ENCODE data around the gene SNRPB.

The SNRPB gene

DNA sequence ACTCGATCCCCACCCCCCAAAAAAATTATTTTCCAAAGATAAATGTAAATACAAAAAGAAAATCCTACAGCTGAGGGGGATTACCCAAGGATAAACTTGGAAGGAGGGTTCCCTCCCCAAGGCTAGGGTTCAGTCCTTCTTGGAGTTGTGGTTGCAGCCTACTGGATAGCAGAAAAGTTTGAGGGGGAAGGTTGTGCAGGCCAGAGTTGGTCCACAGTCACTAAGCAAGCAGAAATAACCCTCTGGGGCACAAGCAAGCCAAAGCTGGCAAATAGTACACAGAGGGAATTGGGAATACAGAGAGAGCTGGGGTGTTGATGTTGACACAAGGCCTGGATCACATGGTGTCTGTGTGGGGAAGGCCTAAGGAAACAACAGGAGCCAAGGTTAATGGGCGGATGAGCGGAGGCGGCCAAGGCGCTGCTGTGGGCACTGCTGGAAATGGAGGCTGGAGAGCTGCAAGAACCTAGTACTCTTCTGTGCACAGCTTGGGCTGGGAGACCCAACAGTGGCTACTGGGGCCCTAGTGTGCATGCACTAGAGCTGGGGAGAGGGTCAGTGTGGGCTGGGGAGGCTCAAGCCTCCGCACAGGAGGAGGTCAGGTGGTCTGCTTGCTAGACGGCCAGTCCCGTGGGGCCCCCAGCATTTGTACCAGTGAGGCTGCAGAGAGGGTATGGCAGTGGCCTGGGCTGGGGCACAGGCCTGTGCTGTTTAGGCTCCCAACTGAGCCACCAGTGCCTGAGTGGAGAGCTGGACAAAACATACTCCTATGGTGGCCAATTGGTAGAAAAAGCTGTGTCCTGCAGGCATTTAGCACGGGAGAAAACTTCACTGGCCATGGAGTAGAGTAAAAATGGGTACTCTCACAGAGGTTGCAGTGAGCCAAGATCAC, 5.5 kb upstream of the SNRPB start:
- no peak for DNase-seq (ENCODE audit: low read depth)

DNA sequence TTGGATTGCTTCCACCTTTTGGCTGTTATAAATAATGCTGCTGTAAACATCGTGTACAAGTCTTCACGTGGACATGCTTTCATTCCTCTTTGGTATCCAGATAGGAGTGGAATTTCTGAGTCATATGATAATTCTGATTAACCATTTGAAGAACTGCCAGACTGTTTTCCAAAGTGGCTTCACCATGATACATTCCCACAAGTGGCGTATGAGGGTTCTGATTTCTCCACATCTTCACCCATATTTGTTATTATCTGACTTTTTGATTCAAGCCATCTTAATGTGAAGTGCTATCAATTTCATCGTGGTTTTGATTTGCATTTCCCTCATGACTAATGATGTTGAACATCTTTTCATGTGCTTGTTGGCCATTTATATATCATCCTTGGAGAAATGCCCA, 2.9 kb upstream of the SNRPB start:
- DNase-seq (ENCODE audit: low read depth), result peak; percentile 98

DNA sequence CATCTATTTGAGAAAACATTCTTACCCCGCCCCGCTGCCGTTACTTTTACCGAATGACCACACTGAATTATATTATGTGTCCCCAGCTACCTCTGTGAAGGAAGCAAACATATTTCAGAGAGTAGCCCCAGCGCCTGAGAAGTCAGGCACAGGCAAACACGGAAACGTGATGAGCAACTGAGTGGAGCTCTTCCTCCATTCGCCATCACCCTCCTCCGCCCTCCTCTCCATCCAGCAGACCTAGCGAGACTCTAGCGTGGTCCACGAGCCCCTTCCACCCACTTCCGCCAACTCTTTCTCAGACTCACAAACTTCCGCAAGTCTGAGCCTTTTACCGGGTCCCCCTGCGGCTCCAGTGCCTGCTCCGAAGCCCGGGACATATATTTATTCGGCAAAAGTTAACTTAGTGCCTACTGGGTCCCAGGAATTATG, 582 bp downstream of the SNRPB start:
- peak; percentile 59 for DNase-seq (ENCODE audit: low read depth)

DNA sequence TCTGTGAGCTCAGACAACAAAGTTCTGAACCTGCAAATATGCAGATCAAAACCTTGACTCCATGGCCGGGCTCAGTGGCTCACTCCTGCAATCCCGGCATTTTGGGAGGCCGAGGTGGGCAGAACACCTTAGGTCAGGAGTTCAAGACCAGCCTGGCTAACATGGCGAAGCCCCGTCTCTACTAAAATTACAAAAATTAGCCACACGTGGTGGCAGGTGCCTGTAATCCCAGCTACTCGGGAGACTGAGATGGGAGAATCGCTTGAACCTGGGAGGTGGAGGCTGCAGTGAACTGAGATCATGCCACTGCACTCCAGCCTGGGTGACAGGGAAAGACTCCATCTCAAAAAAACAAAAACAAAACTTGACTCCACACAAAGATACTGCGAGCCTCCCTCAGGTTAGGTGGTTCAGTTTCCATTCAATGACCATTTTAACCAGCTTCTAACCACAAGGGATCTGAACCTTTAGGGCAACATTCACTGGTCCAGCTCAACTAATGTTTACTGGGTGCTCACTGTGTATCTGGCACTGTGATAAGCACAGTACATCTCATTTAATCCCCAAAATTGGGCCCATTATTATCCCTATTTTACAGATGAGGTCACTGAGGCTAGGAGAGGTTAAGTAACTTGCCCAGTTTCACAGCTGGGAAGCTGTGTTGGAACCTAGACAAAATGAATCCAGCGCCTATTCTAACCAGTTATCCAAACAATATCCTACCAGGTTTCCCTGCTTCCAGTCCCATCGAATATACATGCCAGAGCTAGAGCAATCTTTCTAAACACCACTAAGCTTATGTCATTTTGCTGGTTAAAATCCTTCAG, 1.8 kb downstream of the SNRPB start:
- peak; percentile 27 for DNase-seq (ENCODE audit: low read depth)

DNA sequence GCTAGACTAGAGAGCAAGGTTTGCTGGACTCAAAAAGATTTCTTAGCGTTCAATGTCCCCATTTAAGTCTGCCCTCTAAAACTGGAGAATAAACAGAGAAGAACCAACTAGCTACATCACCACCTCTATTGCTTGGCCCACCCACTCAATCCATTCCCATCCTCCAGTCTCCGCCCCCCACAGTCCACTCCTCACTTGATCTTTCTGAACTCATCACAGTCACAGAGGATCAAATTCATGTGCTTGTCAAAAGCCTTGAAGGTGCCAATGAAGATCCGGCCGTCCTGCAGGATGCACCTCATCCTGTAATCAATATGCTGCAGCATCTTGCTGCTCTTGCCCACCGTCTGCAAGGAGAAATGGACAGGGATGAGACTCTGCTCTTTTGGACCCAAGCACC, 3.2 kb downstream of the SNRPB start:
- no peak for DNase-seq (ENCODE audit: low read depth)

DNA sequence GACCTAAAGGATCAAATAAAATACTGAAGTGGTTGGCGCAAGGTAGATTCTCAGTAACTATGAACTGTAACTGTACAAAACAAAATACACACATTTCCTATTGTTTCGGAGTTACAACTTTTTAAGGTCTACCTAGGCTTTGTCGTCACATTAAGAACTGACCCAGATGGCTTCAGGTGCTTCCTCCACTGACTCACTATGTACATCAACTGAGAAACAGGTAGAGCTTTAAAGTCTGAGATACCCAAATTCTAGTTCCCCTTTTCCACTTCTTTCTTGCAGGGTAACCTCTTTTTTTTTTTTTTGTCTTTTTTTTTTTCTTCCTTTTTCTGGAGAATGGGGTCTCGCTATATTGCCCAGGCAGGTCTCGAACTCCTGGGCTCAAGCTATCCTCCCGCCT, 5.5 kb downstream of the SNRPB start:
- no peak for DNase-seq (ENCODE audit: low read depth)

DNA sequence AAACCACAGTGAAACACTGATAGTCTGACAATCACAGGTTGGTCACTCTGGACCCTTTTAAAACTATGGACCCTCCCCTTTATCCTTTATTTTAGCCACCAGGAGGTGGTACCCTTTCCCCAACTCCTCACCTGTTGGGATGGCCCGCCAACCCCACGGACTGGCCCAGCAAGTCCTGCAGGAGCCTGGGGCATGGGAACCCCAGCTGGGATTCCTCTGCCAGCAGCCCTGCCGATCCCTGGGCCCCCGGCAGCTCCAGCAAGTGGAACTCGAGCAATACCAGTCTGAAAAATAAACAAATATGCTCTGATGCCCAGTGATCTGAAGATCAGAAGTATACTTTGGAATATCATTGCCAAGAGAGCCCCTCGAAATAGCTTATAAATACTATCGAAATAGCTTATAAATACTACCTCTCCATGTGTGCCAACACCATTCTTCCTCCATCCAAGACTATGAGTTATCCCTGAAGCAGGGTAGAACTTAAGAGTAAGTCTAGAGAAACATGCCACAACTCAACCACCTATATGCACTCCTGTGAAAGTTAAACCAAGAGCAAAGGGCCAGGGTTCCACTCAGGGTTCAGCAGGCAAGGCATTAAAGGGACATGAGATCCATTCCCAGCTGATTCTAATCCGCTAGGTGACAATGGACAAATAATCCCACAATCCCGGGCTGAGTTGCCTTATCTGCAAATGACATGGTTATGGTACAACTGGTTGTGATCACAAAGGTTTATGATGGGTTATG, 6.8 kb downstream of the SNRPB start:
- no peak for DNase-seq (ENCODE audit: low read depth)

DNA sequence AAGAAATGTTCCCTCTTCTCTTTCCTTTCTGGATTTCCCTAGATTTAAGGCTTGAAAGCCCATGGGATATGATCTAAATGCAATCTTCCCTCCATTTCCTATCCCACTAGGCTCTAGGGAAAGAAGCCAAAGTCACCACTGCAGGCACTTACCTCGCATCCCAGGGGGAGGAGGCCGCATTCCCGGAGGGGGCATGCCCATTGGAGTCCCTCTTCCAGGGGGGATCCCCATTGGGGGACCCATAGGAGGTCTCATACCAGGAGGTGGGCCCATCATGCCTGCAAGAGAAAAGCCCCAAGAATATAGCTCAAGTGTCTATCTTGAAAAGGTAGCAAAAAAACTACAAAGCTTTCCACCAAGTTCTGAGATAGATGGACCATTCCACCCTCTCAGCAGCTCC, 8.1 kb downstream of the SNRPB start:
- DNase-seq (ENCODE audit: low read depth), result no peak

DNA sequence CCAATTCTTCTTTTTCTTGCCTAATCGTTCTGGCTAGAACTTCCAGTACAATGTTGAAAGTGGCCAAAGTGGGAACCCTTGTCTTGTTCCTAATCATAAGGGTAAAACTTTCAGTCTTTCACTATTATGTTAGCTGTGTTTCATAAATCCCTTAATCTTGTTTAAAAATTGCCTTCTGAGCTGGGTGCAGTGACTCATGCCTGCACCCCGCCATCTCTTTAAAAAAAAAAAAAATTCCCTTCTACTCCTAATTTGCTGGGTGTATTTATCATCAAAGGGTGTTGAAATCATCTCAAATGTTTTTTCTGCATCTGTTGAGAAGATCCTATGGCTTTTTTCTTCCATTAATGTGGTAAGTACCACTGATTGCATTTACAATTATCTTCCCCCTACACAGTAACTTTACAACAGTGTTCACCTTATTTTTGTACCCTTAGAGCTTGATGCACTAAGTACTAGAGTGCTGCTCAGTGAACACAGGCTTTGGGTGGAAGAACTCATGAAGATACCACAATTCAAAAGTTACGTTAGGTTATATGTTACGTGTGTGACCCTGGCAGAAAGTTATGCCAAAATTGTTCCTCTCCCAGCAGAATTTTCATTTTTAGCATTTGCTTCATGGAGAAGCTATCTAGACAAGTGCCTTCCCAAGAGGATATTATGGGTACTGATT, 9.7 kb downstream of the SNRPB start:
- peak; percentile 47 for DNase-seq (ENCODE audit: low read depth)

DNA sequence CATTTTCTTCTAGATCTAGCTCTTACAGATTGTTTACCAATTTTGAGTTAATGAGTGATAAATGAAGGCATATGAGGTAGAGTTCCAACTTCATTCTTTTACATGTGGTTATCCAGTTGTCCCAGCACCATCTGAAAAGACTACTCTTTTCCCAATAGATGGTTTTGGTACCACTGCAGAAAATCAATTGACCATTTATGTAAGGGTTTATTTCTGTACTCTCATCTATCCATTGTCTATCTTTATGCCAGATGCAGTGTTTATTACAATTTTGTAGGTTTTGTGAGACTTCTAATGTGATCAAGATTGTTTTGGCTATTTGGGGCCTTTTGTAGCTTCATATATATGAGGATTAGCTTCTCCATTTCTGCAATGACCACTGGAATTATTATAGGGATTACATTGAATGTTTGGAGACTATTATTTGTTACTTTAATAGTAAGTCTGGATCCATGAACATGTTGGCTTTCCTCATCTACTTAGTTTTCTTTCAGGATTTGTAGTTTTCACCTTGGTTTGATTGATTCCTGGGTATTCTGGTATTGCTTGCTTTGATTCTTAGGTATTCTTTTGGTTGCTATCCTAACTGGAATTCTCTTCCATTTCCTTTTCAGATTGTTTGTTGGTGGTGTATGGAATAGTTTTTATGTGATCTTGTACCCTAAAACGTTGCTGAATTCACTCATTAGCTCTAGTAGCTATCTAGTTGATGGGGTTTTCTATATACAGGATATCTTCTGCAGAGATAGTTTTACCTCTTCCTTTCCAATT, 10.4 kb downstream of the SNRPB start:
- no peak for DNase-seq (ENCODE audit: low read depth)

DNA sequence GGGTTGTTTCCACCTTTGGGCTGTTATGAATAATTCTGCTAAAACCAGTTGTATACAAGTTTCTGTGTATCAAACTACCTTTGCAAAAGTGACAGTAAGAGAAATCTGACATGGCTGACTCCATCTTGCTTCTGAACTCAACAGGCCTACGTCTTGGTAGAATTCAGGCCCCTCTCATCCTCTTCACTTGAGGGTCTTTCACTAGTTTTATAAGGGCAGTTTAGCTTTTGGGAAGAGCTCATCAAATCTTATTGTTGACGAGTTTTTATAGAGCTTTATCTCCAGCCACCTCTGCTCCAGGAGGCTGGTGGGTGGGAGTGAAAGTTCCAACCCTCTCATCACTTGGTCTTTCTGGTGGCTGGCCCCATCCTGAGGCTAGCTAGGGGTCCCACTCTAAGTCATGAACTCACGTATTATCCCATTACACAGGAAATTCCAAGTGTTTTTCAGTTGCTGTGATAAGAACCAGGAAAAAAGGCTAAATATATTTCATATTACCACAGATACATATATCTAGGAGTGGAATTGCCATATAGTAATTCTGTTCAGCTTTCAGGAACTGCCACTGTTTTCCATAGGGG, 11.6 kb downstream of the SNRPB start:
- DNase-seq (ENCODE audit: low read depth), result no peak

DNA sequence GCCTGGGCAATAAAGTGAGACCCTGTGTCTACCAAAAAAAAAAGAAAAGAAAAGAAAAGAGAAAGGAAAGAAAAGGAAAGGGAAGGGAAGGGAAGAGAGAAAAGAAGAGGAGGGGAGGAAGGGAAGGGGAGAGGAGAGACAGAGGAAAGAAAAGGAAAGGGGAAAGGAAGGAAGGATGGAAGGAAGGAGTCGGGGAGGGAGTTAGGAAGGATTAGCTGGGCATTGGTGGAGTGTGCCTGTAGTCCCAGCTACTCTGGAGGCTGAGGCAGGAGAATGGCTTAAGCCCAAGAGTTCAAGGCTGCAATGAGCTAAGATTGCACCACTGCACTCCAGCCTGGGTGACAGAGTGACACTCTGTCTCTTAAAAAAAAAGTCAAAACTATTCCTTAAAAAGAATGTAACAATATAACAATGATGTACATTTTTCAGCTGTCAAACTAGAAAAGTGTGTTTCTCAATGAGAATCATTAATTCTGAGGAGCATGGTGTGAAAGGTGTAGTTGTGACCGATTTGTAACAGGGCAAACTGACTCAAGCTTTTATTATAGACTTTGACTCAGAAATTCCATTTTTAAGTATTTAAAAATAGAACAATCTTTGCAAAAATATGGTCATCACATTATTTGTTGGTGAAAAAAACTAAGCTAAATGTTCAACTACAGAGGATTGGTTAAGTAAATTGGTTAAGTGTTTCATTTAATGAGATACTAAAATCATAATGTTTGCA, 14.7 kb downstream of the SNRPB start:
- DNase-seq (ENCODE audit: low read depth), result no peak

DNA sequence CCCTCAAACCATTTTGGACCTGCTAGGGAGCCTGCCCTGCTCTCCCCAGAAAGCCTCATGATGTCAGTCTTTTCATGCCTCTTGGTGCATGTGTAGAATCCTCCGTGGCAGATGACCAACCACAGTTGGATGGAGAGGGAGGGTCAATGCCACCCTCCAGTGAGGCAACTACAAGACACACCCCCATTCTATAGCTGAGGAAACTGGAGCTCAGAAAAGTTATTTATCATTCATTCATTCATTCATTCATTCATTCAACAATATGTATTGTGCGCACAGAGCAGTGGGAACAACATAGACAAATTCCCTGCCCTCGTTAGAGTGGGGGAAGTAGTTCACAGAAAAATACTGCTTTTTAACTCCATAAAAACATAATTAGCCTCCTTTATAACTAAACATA, 16.8 kb downstream of the SNRPB start:
- DNase-seq (ENCODE audit: low read depth), result no peak

DNA sequence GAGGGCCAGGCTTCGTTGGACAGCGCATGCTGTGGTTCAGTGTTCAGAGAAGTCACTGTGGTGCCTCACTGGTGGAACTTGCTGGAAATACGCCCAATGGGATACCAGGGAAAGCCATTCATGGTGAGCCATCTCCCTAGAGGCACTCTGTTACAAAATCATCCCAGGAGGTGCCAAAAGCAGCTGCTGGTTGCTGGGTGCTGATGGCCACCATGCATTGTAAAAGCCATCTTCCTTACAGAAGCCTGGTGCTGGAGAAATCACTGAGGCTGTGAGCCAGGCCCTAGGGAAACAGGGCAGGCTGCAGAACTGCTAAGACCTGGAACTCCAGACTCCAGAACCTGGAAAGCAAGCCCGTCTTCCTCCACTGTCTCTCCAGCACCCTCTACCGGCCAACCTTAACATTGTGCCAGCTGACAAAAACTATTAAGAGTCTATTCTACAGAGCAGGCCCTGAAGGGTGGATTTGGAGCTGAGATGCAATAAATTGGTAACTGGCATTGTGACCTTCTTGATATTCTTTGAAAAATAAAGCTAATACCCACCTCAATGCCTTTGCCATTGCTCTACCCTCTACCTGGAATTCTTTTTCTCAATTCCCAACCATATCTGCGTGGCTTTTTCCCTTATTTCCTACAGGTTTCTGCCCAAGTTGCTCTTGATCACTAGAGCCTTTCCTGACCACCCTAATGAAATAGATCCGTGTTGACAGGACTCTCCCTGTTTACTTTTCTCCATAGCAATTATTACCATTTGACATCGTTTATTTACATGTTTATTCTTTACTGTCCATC, 18.5 kb downstream of the SNRPB start:
- peak; percentile 63 for DNase-seq (ENCODE audit: low read depth)

DNA sequence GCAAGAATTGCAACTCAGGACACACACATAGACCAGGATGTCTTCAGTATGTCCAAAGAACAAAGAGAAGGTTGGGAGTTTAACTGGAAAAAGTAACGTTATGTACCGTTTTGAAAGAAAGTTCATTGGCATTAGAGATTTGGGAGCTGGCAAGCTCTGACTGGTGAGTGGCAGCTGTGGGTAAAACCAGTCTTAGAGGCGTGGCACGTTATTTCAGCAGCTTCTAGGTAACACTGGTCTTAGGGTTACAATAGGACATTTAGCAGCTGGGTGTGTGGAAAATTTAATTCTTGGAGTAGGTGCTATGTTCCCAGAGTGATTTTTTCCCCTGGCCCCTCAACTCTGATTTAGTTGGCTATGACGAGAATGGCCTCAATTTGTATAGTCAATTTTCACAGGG, 19.2 kb downstream of the SNRPB start:
- DNase-seq (ENCODE audit: low read depth), result no peak

DNA sequence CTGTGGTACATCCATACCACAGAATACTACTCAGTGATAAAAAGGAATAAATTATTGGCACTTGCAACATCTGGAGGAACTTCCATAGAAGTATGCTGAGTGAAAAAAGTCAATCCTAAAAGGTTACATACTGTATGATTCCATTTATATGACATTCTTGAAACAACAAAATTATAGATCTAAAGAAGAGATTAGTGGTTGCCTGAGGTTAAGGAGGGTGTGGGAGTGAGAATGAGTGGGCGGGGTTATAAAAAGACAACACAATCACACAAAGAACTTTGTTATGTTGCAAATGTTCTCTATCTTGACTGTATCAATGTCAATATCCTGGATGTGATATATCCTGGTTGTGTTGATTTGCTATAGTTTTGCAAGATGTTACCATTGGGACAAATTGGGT, 21.2 kb downstream of the SNRPB start:
- DNase-seq (ENCODE audit: low read depth), result no peak

DNA sequence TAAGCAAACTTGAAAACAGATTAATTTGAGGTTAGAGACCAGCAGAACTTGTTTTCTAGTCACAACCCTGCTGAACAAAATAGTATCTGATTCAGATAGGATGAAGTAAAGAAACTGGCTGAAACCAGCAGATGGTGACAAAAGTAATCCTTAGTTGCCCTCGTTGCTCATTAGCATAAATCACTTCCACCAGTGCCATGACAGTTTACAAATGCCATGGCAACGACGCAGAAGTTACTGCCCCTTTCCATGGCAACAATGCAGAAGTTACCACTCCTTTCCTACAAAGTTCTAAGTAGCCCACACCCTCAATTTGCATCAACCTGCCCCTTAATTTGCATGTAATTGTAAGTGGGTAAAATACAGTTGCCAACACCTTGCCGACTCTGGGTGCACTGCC, 23.7 kb downstream of the SNRPB start:
- no peak for DNase-seq (ENCODE audit: low read depth)

DNA sequence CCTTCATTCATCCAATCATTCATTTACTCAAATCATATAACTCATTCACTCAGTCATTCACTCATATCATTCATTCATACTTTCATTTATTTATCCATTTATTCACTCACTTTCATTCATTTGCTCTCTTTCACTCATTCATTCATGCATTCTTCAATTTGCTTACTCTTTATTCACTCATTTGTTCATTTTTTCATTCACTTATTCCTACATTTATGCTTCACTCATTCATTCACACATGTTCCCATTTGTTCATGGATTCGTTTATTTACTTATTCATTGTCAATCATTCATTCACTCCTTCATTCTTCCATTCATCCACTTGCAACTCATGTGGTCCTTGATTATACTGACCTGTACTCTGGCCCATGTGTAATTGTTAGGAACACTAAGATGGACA, 39.4 kb downstream of the SNRPB start:
- no peak for DNase-seq (ENCODE audit: low read depth)

DNA sequence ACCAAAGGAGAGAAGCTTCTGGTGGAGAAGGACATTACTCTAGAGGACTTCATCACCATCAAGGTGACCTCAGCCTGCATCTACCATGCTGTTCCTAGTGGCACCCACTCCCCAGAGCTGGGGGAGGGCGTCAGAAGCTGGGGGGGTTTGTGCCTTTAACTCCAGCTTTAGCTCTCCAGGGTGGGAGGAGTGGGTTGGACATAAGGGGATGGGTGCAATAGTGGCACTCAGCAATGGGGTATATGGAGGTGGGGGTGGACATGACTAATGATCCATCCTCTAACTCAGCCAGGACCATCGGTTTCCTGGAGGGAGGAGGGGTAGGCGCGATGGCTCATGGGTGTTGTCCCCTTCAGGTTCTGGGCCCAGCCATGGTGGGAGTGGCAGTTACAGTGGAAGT, 40.1 kb downstream of the SNRPB start:
- no peak for DNase-seq (ENCODE audit: low read depth)

Data from amniotic epithelial cell (primary cell).